Ascending aorta (tissue), 2 donors: Measurements from ENCODE around the gene GNA14. TPM values are rescaled to one million over a fixed set of nuclear protein-coding genes. Genes with fewer than 3 reads are reported as not detected.

Source experiments
- DNase-seq, 2 donors: peaks; one replicate each; pipeline ENCODE4 v3.0.0-alpha.2; 2019; ENCODE audit warnings: low spot score in 2 of 2
- H3K27ac ChIP-seq, 2 donors: fragments of 200-600 bp; sonication (generic); one replicate each; pipeline ENCODE4 v1.5.1; 2016 to 2017; ENCODE audit warnings: mild to moderate bottlenecking in 1 of 2
- H3K27me3 ChIP-seq: fragments of 200-600 bp; sonication (generic); one replicate; pipeline ENCODE4 v1.5.1; 2017
- H3K36me3 ChIP-seq, 2 donors: fragments of 200-600 bp; sonication (generic); one replicate each; pipeline ENCODE4 v1.5.1; 2016
- H3K4me1 ChIP-seq, 2 donors: fragments of 200-600 bp; sonication (generic); one replicate each; pipeline ENCODE4 v1.5.1; 2016 to 2017; ENCODE audit warnings: mild to moderate bottlenecking in 1 of 2
- H3K4me3 ChIP-seq, 2 donors: fragments of 200-600 bp; sonication (generic); one replicate each; pipeline ENCODE4 v1.5.1; 2016 to 2017; ENCODE audit warnings: mild to moderate bottlenecking in 1 of 2
- H3K9me3 ChIP-seq, 2 donors: fragments of 200-600 bp; sonication (generic); one replicate each; pipeline ENCODE4 v1.5.1; 2016
- intact Hi-C: fragments of 100-400 bp; cut with DNase I; formaldehyde crosslinking; loops from one replicate; pipeline ENCODE4 v1.15.1; 2023
- total RNA-seq: library from RNA; depleted of rRNA; stranded (reverse); fragments of >200 nt; gene quantifications from one replicate; pipeline ENCODE4 v1.1.0, GENCODE V29; 2016
- TF ChIP-seq, protein P1 (sequence below), 3 experiments: fragments of 200-600 bp in 2 of 3; fragments of 450-650 bp in 1 of 3; sonication (generic) in 2 of 3; IDR thresholded peaks; one replicate each; pipeline ENCODE4 v1.5.1; 2016 to 2019; ENCODE audit warnings: antibody characterized with exemption in 3 of 3, mild to moderate bottlenecking in 1 of 3, moderate library complexity in 1 of 3

The GNA14 gene
- total RNA-seq, 1 donor from 2014 or later = 3.5 TPM

DNA sequence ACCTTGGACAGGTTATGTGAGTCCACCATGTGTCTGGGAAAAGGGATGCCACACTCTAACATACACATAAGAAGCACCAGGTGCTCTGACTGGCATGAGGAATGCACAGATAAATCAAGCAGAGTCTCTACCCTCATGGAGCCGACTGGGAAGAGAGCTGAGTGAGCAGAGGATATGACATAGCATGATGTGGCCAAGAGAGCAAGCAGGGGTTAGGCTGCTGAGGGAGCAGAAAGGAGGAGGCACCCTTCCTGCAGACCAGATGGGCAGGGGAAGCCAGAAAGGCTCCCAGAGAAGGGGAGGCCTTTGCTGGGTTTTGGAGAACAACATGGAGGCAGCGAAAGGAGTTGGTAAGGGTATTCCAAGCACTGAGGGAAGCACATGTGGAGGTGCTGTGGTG is 223.1 kb downstream of the GNA14 start:
- Histone ChIP-seq H3K4me3 (no peak overlapping the region), H3K27ac (no peak overlapping the region), H3K9me3 (no peaks in the 10 kb centered on the region), H3K4me1 (no peaks in the 10 kb centered on the region), H3K27me3 (no peaks in the 10 kb centered on the region), H3K36me3 (no peaks in the 10 kb centered on the region)
- no peak for DNase-seq
- intact Hi-C loops = no loop called here
- TF ChIP-seq, protein P1, sequence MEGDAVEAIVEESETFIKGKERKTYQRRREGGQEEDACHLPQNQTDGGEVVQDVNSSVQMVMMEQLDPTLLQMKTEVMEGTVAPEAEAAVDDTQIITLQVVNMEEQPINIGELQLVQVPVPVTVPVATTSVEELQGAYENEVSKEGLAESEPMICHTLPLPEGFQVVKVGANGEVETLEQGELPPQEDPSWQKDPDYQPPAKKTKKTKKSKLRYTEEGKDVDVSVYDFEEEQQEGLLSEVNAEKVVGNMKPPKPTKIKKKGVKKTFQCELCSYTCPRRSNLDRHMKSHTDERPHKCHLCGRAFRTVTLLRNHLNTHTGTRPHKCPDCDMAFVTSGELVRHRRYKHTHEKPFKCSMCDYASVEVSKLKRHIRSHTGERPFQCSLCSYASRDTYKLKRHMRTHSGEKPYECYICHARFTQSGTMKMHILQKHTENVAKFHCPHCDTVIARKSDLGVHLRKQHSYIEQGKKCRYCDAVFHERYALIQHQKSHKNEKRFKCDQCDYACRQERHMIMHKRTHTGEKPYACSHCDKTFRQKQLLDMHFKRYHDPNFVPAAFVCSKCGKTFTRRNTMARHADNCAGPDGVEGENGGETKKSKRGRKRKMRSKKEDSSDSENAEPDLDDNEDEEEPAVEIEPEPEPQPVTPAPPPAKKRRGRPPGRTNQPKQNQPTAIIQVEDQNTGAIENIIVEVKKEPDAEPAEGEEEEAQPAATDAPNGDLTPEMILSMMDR (IDR thresholded peaks at IDR 0.05) = no peak

DNA sequence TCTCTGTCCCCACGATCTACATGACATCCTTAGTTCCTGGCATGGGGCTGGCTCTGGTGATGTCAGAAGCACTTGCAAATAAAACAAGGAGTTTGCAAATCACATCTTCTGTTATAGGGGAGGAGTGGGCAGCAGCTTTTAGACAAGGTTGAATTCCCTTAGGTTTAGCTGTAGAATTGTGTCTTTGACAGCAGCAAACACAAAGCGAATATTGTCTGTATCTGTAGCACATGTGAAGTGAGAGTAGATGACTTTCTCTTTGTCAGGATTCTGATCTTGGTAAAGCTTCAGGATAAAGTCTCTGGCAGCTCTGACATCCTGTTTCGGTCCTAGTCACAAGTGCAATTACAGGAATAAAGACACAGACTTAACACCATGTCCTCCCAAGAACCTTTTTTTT is 224.3 kb downstream of the GNA14 start:
- no peaks in the 10 kb centered on the region for H3K27me3 ChIP-seq
- H3K9me3 ChIP-seq = no peaks in the 10 kb centered on the region
- intact Hi-C loops = no loop called here
- no peaks in the 10 kb centered on the region for H3K36me3 ChIP-seq
- TF ChIP-seq, protein P1 (IDR thresholded peaks at IDR 0.05) = no peak
- H3K4me1 ChIP-seq = no peaks in the 10 kb centered on the region
- no peak overlapping the region for H3K4me3 ChIP-seq
- no peak overlapping the region for H3K27ac ChIP-seq
- no peak for DNase-seq

DNA sequence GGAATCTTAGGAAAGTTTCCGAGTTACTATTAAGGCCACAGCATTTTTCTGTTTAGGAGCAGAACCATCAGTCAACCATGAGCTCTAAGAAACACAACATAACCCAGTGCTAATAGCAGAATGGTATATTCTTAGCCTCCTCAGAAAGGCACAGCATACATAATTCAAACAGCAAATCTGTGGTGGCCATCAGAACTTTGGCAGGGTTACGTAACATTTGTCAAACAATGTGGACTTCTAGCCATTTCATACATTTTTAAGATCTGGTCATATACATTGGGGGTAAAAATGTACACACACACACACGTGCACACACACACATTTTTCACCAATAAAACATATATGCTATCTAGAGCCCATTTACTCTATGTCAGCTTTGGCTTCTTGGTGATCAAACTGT is 225.2 kb downstream of the GNA14 start:
- TF ChIP-seq, protein P1 (IDR thresholded peaks at IDR 0.05) = no peak
- Histone ChIP-seq H3K4me1 (no peaks in the 10 kb centered on the region), H3K27me3 (no peaks in the 10 kb centered on the region)

DNA sequence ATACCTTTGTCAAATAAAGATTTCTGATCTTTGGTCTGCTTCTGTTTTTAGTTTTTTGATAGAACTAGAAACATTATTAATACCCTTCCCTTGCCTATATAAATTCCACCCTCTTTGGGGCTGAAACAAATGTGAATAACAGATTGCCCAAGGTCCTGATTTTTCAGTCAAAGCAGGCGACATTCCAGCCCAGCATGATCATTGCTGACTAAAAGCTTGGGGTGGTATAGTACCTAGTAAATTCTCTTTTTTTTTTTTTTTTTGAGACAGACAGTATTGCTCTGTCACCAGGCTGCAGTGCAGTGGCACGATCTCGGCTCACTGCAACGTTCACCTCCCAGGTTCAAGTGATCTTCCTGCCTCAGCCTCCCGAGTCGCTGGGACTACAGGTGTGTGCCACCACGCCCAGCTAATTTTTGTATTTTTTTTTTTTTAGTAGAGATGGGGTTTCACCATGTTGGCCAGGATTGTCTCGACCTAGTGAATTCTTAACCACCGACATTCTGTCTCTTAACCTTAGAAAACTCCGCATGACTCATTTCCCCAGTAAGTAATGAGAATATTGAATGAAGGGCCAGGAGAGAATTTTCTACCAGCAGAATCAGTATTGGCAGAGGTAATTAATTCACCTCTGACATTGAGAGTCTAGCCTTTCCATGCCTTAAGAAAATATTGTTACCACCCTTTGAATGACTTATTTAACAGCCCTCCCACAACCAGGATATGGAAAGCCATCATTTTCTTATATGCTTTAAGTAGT is 226.4 kb downstream of the GNA14 start:
- DNase-seq = no peak
- no peaks in the 10 kb centered on the region for H3K36me3 ChIP-seq
- TF ChIP-seq, protein P1 (IDR thresholded peaks at IDR 0.05) = no peak
- H3K27me3 ChIP-seq = no peaks in the 10 kb centered on the region
- no peaks in the 10 kb centered on the region for H3K9me3 ChIP-seq
- no peak overlapping the region for H3K27ac ChIP-seq
- no peak overlapping the region for H3K4me3 ChIP-seq
- intact Hi-C loops = no loop called here
- H3K4me1 ChIP-seq = no peaks in the 10 kb centered on the region

More for the DNA sequence above, 225.2 kb downstream of the GNA14 start:
- H3K9me3 ChIP-seq = no peaks in the 10 kb centered on the region
- H3K36me3 ChIP-seq = no peaks in the 10 kb centered on the region
- DNase-seq = no peak
- H3K27ac ChIP-seq = no peak overlapping the region
- intact Hi-C loops = no loop called here
- no peak overlapping the region for H3K4me3 ChIP-seq

DNA sequence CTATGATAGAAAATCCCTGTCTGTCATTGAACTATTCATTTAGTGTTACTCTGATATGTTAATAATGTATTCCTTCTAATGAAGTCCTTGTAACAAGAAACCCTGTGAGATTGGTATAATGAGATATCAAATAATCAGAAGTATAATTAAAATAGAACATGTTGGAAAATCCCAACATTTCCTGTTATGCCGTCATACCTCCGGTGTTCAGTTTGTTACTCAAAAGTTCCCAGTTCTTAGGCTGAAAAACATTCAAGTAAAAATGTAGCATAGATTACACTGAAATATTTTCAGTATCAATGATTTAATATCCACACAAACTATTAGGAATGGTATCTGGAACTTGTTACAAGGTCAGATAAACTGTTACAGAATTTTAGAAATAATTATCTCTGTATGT is 227.5 kb downstream of the GNA14 start:
- intact Hi-C loops = no loop called here
- H3K9me3 ChIP-seq = no peaks in the 10 kb centered on the region
- no peaks in the 10 kb centered on the region for H3K27me3 ChIP-seq
- H3K27ac ChIP-seq = no peak overlapping the region
- H3K4me1 ChIP-seq = no peaks in the 10 kb centered on the region
- H3K36me3 ChIP-seq = no peaks in the 10 kb centered on the region
- no peak overlapping the region for H3K4me3 ChIP-seq
- no peak for DNase-seq
- TF ChIP-seq, protein P1 (IDR thresholded peaks at IDR 0.05) = no peak
